K562 (cell line): Measurements from ENCODE around the gene HS2ST1. TPM values are rescaled to one million over a fixed set of nuclear protein-coding genes. Genes with fewer than 3 reads are reported as not detected.
A peak's percentile ranks its signal among the peaks of the same experiment; 100 is the strongest.

Experiments
- CCNT2 ChIP-seq: IDR thresholded peaks from 2 replicates; pipeline ENCODE4 v1.6.1; 2011; ENCODE audit warnings: borderline replicate concordance, low read depth, mild to moderate bottlenecking, moderate library complexity, mixed read lengths, low read length; ENCODE audit not compliant: insufficient read length; ENCODE audit errors: extremely low read depth
- E2F1 ChIP-seq: sonication (generic); formaldehyde crosslinking; IDR thresholded peaks from 2 replicates; pipeline ENCODE4 v1.8.1; 2023; ENCODE audit warnings: mild to moderate bottlenecking, missing genetic modification reagents, moderate library complexity
- ELK3 ChIP-seq: fragments of 450-650 bp; formaldehyde crosslinking; IDR thresholded peaks from 2 replicates; pipeline ENCODE4 v1.4.0; 2020; ENCODE audit warnings: mild to moderate bottlenecking
- EP300 ChIP-seq: IDR thresholded peaks from 2 replicates; pipeline ENCODE4 v1.6.1; 2012; ENCODE audit warnings: low read length, improper control_type of control experiment
- HNRNPL ChIP-seq: fragments of 200-400 bp; formaldehyde crosslinking; IDR thresholded peaks from 2 replicates; pipeline ENCODE4 v1.6.1; 2017; ENCODE audit warnings: low read depth, mild to moderate bottlenecking, low read length
- MLLT1 ChIP-seq, 2 experiments: fragments of 450-650 bp; IDR thresholded peaks; 2 replicates each; pipeline ENCODE4 v1.6.1; 2016
- MYNN ChIP-seq, 2 experiments: sonication (generic); formaldehyde crosslinking in 1 of 2; IDR thresholded peaks; 2 replicates each; pipeline versions ENCODE4 v1.5.0 to v1.6.1; 2016 to 2020; ENCODE audit warnings: antibody characterized with exemption in 1 of 2, missing genetic modification reagents in 1 of 2
- PTRF ChIP-seq: fragments of 450-650 bp; IDR thresholded peaks from 2 replicates; pipeline ENCODE4 v1.6.1; 2016; ENCODE audit warnings: mild to moderate bottlenecking, missing genetic modification characterization, missing compliant biosample characterization
- RAD51 ChIP-seq: fragments of 450-650 bp; IDR thresholded peaks from 2 replicates; pipeline ENCODE4 v1.7.1; 2016; ENCODE audit warnings: low read depth, mild to moderate bottlenecking, borderline replicate concordance
- RBFOX2 ChIP-seq: fragments of 200-400 bp; formaldehyde crosslinking; IDR thresholded peaks from 2 replicates; pipeline ENCODE4 v1.6.1; 2017; ENCODE audit warnings: low read depth, mild to moderate bottlenecking, low read length, moderate library complexity
- RFX1 ChIP-seq: fragments of 450-650 bp; IDR thresholded peaks from 2 replicates; pipeline ENCODE4 v1.6.1; 2016; ENCODE audit warnings: mild to moderate bottlenecking, moderate library complexity
- TCFL5 ChIP-seq: fragments of 250-450 bp; sonication (Bioruptor Pico); conservative IDR thresholded peaks from 2 replicates; pipeline ENCODE4 v1.6.1; 2021; ENCODE audit warnings: mild to moderate bottlenecking, moderate library complexity, matching md5 sums
- TSHZ1 ChIP-seq: fragments of 250-450 bp; sonication (Bioruptor Pico); IDR thresholded peaks from 2 replicates; pipeline ENCODE4 v1.4.0; 2020; ENCODE audit warnings: mild to moderate bottlenecking, moderate library complexity
- ZBTB2 ChIP-seq: fragments of 450-650 bp; IDR thresholded peaks from 2 replicates; pipeline ENCODE4 v1.6.1; 2016; ENCODE audit warnings: antibody characterized with exemption
- ZNF134 ChIP-seq: fragments of 250-450 bp; sonication (Bioruptor Pico); conservative IDR thresholded peaks from 2 replicates; pipeline ENCODE4 v1.4.0; 2020
- ZNF584 ChIP-seq: fragments of 200-800 bp; sonication (Bioruptor generic); IDR thresholded peaks from 2 replicates; pipeline ENCODE4 v1.6.1; 2016; ENCODE audit warnings: low read depth, mild to moderate bottlenecking, missing genetic modification characterization, missing compliant biosample characterization
- ZNF668 ChIP-seq: fragments of 250-450 bp; sonication (Bioruptor Pico); IDR thresholded peaks from 2 replicates; pipeline ENCODE4 v1.8.0; 2022; ENCODE audit warnings: mild to moderate bottlenecking, inconsistent platforms
- polyA plus RNA-seq, 8 experiments: library from polyadenylated mRNA; depleted of rRNA in 4 of 8; stranded (reverse) in 5 of 8; unstranded in 3 of 8; fragments of >200 nt; fragmentation: Nextera tagmentation in 2 of 8; fragmentation: Illumina TruSeq in 1 of 8; extraction: Ambion mirVana in 2 of 8; extraction: Trizol in 1 of 8; gene quantifications; 2 replicates each; pipeline versions ENCODE4 v1.2.1 to v1.2.3, GENCODE V29; 2011 to 2014; ENCODE audit warnings: inconsistent platforms in 1 of 8, missing spikeins in 1 of 8
- total RNA-seq, 7 experiments: library from RNA; depleted of rRNA in 6 of 7; stranded (reverse); fragments of >200 nt in 6 of 7; fragmentation: Illumina TruSeq in 2 of 7; extraction: Trizol in 2 of 7; gene quantifications; 2 replicates each; pipeline versions ENCODE4 v1.2.1 to v1.2.3, GENCODE V29; 2011 to 2021; ENCODE audit warnings: low replicate concordance in 1 of 7

HS2ST1 gene
- total and polyA plus RNA-seq, 9 of the 15 experiments (the other 6 are each of a cell fraction or from before 2014, with no cell fraction given) = 7.7 to 43.3 (median 25.8) TPM

- TF ChIP-seq ZNF668 (CRISPR knock-in tag) (no peak), RAD51 (no peak), E2F1 (no peak), CCNT2 (no peak), RFX1 (peak; percentile 79), ELK3 (no peak), TSHZ1 (CRISPR knock-in tag) (no peak), ZNF584 (CRISPR knock-in tag) (no peak), PTRF (tag) (no peak), TCFL5 (CRISPR knock-in tag) (no peak), RBFOX2 (peak; percentile 91), EP300 (no peak), MLLT1 (IDR thresholded peaks at IDR 0.05) (peak in 1 of 2 experiments; percentile 19; a peak in 1 of 4 replicates), MYNN (IDR thresholded peaks at IDR 0.05) (no peak), MYNN (CRISPR knock-in tag; IDR thresholded peaks at IDR 0.05) (no peak), ZNF134 (CRISPR knock-in tag) (no peak), ZBTB2 (no peak), HNRNPL (no peak)
These were observed 387 bp upstream of the HS2ST1 start, which contains the start of gene SELENOF (continued) for GRCh38 chr1:86913896-86914600.
